Natural killer cell (primary cell): ENCODE measurements around the gene SLC23A2. TPM values are rescaled to one million over a fixed set of nuclear protein-coding genes. Genes with fewer than 3 reads are reported as not detected.
A peak's percentile ranks its signal among the peaks of the same experiment; 100 is the strongest.

Experiments
- ATAC-seq, 3 donors: fragments of 150-1000 bp in 2 of 3; fragments of 200-7000 bp in 1 of 3; cut with Tn5 transposase; 1 replicate in 1 of 3; 2 replicates in 2 of 3; pipeline ENCODE4 v1.10.0; 2021; ENCODE audit warnings: mild to moderate bottlenecking in 2 of 3, moderate library complexity in 2 of 3
- DNase-seq, 2 donors: peaks; one replicate each; pipeline versions ENCODE4 v3.0.0 to v3.0.0-alpha.2; 2013 to 2021; ENCODE audit warnings: mixed read lengths in 1 of 2
- H3K27ac ChIP-seq: one replicate; pipeline ENCODE4 v1.5.1; 2013; ENCODE audit warnings: mild to moderate bottlenecking, low read length
- H3K27me3 ChIP-seq: one replicate; pipeline ENCODE4 v1.6.1; 2013; ENCODE audit warnings: low read length; ENCODE audit not compliant: control insufficient read depth, insufficient read depth
- H3K36me3 ChIP-seq: one replicate; pipeline ENCODE4 v1.6.1; 2013; ENCODE audit warnings: low read length; ENCODE audit not compliant: control insufficient read depth, insufficient read depth
- H3K4me1 ChIP-seq: one replicate; pipeline ENCODE4 v1.6.1; 2013; ENCODE audit warnings: low read length; ENCODE audit not compliant: control insufficient read depth, insufficient read depth
- H3K4me3 ChIP-seq: one replicate; pipeline ENCODE4 v1.5.1; 2013; ENCODE audit warnings: low read length
- H3K9me3 ChIP-seq: one replicate; pipeline ENCODE4 v1.6.1; 2013; ENCODE audit warnings: low read length; ENCODE audit not compliant: control insufficient read depth, insufficient read depth
- H3K27ac Mint-ChIP-seq, 2 donors: one replicate each; pipeline ENCODE4 v1.8.0; 2022; ENCODE audit warnings: mild to moderate bottlenecking in 2 of 2, mixed read lengths in 2 of 2, moderate library complexity in 1 of 2
- H3K27me3 Mint-ChIP-seq, 2 donors: one replicate each; pipeline ENCODE4 v1.8.0; 2022; ENCODE audit warnings: low read depth in 2 of 2, mixed read lengths in 2 of 2
- H3K36me3 Mint-ChIP-seq: one replicate; pipeline ENCODE4 v1.8.0; 2022; ENCODE audit warnings: mixed read lengths
- H3K4me1 Mint-ChIP-seq, 2 donors: one replicate each; pipeline ENCODE4 v1.8.0; 2022; ENCODE audit warnings: mixed read lengths in 2 of 2
- H3K4me3 Mint-ChIP-seq: one replicate; pipeline ENCODE4 v1.8.0; 2022; ENCODE audit warnings: mild to moderate bottlenecking, moderate library complexity, mixed read lengths
- H3K9me3 Mint-ChIP-seq, 2 donors: one replicate each; pipeline ENCODE4 v1.8.0; 2022; ENCODE audit warnings: mixed read lengths in 2 of 2
- WGBS: methylation state at CpG from one replicate; pipeline ENCODE4 v1.1.7; 2013; ENCODE audit warnings: missing lambda C conversion rate; ENCODE audit not compliant: insufficient coverage; 5-methylcytosine and 5-hydroxymethylcytosine counted together
- intact Hi-C: fragments of 100-400 bp; cut with micrococcal nuclease; formaldehyde crosslinking; loops from one replicate; pipeline ENCODE4 v1.14.2; 2022
- total RNA-seq, 4 donors: library from RNA; stranded (reverse); fragments of 120-200 nt in 1 of 4; gene quantifications; one replicate each; pipeline versions ENCODE4 v1.2.3 to v1.2.4, GENCODE V29; 2013 to 2022
- TF ChIP-seq, protein P1 (sequence below): fragments of 200-600 bp; IDR thresholded peaks from one replicate; pipeline ENCODE4 v1.8.0; 2022; ENCODE audit warnings: antibody characterized with exemption

Gene SLC23A2
- total RNA-seq, 3 donors from 2014 or later (not counting 1 experiment from before 2014, with no cell fraction given), result 21.8 to 31.5 (median 26.0) TPM

DNA sequence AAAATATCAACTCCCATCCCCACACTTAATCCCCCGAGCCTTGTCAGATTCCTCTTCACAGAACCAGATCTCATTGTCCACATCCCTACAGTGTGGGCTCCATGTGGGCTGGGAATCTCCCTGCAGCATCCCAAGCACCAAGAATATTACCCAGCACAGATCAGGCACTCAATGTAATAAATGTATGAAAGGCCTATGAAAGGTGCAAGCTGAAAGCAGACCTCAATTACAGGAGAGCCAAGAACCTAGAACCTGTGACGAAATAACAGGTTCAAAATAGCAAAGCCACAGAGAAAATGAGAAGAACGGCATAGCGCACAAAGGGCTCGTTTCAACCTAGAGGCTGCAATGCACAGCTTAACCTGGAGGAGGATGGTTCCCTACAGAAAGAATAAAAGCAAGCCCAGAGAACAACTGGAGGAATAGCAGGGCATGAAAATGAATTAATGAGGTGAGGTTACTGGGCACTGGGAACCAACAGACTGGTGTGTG, 3.1 kb downstream of the SLC23A2 start:
- no peak for ATAC-seq
- no peak overlapping the region for H3K4me3 ChIP-seq
- Mint-ChIP-seq H3K27ac (peak overlapping the region in 1 of 2 donors; percentile 46), H3K4me3 (peak overlapping the region; percentile 55), H3K4me1 (peaks cover 43 to 49% of the 10 kb centered on the region in 2 donors), H3K36me3 (no peaks in the 10 kb centered on the region), H3K27me3 (no peaks in the 10 kb centered on the region), H3K9me3 (no peaks in the 10 kb centered on the region)
- no peaks in the 10 kb centered on the region for H3K36me3 ChIP-seq
- WGBS, result 62% methylated on average over 5 of the region's 5 CpGs
- peak in 1 of 2 donors; percentile 27 for DNase-seq
- H3K27ac ChIP-seq, result no peak overlapping the region
- peaks cover 18% of the 10 kb centered on the region for H3K4me1 ChIP-seq
- intact Hi-C loops, result loop anchor here (1.0 kb wide), 1 partner anchor 102 kb away; no protein-coding TSS in a partner anchor
- no peaks in the 10 kb centered on the region for H3K27me3 ChIP-seq
- H3K9me3 ChIP-seq, result no peaks in the 10 kb centered on the region
- TF ChIP-seq, protein P1, sequence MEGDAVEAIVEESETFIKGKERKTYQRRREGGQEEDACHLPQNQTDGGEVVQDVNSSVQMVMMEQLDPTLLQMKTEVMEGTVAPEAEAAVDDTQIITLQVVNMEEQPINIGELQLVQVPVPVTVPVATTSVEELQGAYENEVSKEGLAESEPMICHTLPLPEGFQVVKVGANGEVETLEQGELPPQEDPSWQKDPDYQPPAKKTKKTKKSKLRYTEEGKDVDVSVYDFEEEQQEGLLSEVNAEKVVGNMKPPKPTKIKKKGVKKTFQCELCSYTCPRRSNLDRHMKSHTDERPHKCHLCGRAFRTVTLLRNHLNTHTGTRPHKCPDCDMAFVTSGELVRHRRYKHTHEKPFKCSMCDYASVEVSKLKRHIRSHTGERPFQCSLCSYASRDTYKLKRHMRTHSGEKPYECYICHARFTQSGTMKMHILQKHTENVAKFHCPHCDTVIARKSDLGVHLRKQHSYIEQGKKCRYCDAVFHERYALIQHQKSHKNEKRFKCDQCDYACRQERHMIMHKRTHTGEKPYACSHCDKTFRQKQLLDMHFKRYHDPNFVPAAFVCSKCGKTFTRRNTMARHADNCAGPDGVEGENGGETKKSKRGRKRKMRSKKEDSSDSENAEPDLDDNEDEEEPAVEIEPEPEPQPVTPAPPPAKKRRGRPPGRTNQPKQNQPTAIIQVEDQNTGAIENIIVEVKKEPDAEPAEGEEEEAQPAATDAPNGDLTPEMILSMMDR, result no peak

DNA sequence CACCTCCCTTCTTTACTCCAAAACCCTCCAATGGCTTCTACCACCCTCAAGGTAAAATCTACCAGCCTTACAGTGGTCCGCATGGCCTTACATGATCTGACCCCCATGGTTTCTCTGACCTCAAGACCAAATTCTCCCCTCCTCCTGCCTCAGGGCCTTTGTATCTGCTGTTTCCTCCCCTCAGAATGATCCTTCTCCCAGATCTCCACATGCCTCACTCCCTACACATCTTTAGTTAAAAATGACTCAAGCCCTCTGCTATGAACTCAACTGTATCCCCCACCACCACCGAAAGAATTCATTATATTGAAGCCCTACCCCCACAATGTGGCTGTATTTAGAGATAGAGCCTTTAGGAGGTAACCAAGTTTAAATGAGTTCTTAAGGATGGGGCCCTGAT, 4.1 kb downstream of the SLC23A2 start:
- WGBS, result 97% methylated on average over 1 of the region's 2 CpGs
- Mint-ChIP-seq H3K27ac (peak overlapping the region in 1 of 2 donors; percentile 6), H3K4me3 (no peak overlapping the region), H3K4me1 (peaks cover 43 to 49% of the 10 kb centered on the region in 2 donors), H3K27me3 (no peaks in the 10 kb centered on the region), H3K9me3 (no peaks in the 10 kb centered on the region), H3K36me3 (no peaks in the 10 kb centered on the region)
- ATAC-seq, result no peak
- intact Hi-C loops, result no loop called here
- Histone ChIP-seq H3K36me3 (no peaks in the 10 kb centered on the region), H3K4me3 (no peak overlapping the region), H3K4me1 (peaks cover 18% of the 10 kb centered on the region), H3K9me3 (no peaks in the 10 kb centered on the region), H3K27ac (no peak overlapping the region), H3K27me3 (no peaks in the 10 kb centered on the region)
- DNase-seq, result no peak
- TF ChIP-seq, protein P1, result no peak

DNA sequence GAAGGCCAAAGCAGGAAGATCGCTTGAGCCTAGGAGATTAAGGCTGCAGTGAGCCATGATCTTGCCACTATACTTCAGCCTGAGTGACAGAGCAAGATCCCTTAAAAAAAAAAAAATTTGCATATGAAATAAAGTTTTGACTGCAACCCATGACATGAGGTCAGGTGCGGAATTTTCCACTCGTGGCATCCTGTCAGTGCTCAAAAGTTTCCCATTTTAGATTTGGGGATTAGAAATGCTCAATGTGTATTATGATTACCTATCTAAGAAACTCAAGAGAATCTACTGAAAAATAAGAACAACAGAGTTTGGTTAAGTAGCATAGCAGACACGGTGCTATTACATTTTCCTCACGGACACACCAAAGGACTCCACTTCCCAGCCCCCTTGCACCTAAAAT, 11.7 kb downstream of the SLC23A2 start:
- H3K27ac Mint-ChIP-seq, result no peak overlapping the region
- peak overlapping the region; percentile 61 for H3K27ac ChIP-seq
- H3K27me3 Mint-ChIP-seq, result no peaks in the 10 kb centered on the region
- H3K9me3 ChIP-seq, result no peaks in the 10 kb centered on the region
- H3K4me1 Mint-ChIP-seq, result peaks cover 19 to 21% of the 10 kb centered on the region in 2 donors
- TF ChIP-seq, protein P1, result no peak
- no peaks in the 10 kb centered on the region for H3K27me3 ChIP-seq
- H3K4me3 Mint-ChIP-seq, result no peak overlapping the region
- 66% methylated on average over 5 of the region's 5 CpGs for WGBS
- H3K4me1 ChIP-seq, result peaks cover 12% of the 10 kb centered on the region
- no peak for DNase-seq
- ATAC-seq, result no peak
- H3K9me3 Mint-ChIP-seq, result no peaks in the 10 kb centered on the region
- no peak overlapping the region for H3K4me3 ChIP-seq
- no peaks in the 10 kb centered on the region for H3K36me3 ChIP-seq
- intact Hi-C loops, result no loop called here
- no peaks in the 10 kb centered on the region for H3K36me3 Mint-ChIP-seq

DNA sequence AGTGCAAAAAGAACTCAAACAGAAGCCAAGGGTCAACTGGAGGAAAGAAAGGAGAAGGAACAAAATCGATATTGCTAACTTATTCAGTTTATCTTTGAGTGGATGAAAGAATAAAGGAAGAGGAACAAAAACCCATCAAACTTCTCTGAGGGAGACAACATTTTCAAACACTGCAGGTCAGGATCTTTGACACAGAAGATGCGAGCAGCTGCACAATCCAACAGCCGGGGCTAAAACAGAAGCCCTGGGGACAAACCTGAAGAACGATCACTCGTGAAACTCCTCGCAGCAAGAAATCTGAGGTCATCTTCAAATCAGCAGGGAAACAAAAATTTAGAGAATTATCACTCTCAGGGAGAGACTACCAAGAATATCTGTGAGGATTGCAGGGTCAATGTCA, 14.2 kb downstream of the SLC23A2 start:
- Mint-ChIP-seq H3K27me3 (no peaks in the 10 kb centered on the region), H3K9me3 (no peaks in the 10 kb centered on the region), H3K4me3 (no peak overlapping the region), H3K4me1 (peaks cover 13 to 21% of the 10 kb centered on the region in 2 donors), H3K27ac (peak overlapping the region in 1 of 2 donors; percentile 51), H3K36me3 (no peaks in the 10 kb centered on the region)
- Histone ChIP-seq H3K27me3 (no peaks in the 10 kb centered on the region), H3K27ac (peak overlapping the region; percentile 18), H3K4me1 (peaks cover 12% of the 10 kb centered on the region), H3K36me3 (no peaks in the 10 kb centered on the region), H3K9me3 (no peaks in the 10 kb centered on the region), H3K4me3 (no peak overlapping the region)
- intact Hi-C loops, result no loop called here
- ATAC-seq, result no peak
- TF ChIP-seq, protein P1, result no peak
- DNase-seq, result no peak
- WGBS, result 63% methylated on average over 5 of the region's 6 CpGs
